H1 (cell line): ENCODE measurements around the gene ST6GALNAC3. TPM values are rescaled to one million over a fixed set of nuclear protein-coding genes. Genes with fewer than 3 reads are reported as not detected.
A peak's percentile ranks its signal among the peaks of the same experiment; 100 is the strongest.

Source experiments
- CTCF ChIA-PET: fragments of 300-600 bp; sonication (Branson Sonifier 250); formaldehyde crosslinking; loops from one replicate; lab custom pipeline; 2021; ENCODE audit not compliant: partially characterized antibody; lab: Charles Lee
- POLR2A ChIA-PET: fragments of 300-600 bp; sonication (Branson Sonifier 250); formaldehyde crosslinking; loops from one replicate; lab custom pipeline; 2021; ENCODE audit warnings: inconsistent platforms; ENCODE audit not compliant: partially characterized antibody; lab: Charles Lee
- DNase-seq, 2 experiments: peaks; one replicate each; pipeline versions ENCODE4 v3.0.0 to v3.0.0-alpha.2; 2010 to 2022; ENCODE audit warnings: low spot score in 2 of 2, low read depth in 1 of 2, mixed read lengths in 1 of 2
- FAIRE-seq: peaks from 2 replicates; lab custom pipeline; 2011; peaks lifted over from hg19 to GRCh38; lab: Jason Lieb, UNC
- H2AFZ ChIP-seq: 2 replicates; pipeline ENCODE4 v1.8.1; 2012; ENCODE audit warnings: low read length, inconsistent platforms
- H2AK5ac ChIP-seq: 2 replicates; pipeline ENCODE4 v1.6.1; 2013; ENCODE audit warnings: low read depth, low read length
- H2BK120ac ChIP-seq: replicated peaks from 2 replicates; pipeline ENCODE3; 2013; ENCODE audit warnings: low read depth, low read length, inconsistent platforms
- H2BK12ac ChIP-seq: 2 replicates; pipeline ENCODE4 v1.6.1; 2013; ENCODE audit warnings: low read depth, low read length
- H2BK15ac ChIP-seq: 2 replicates; pipeline ENCODE4 v1.6.1; 2013; ENCODE audit warnings: low read length
- H2BK20ac ChIP-seq: 2 replicates; pipeline ENCODE4 v1.6.1; 2013; ENCODE audit warnings: low read length
- H2BK5ac ChIP-seq: 2 replicates; pipeline ENCODE4 v1.6.1; 2013; ENCODE audit warnings: low read depth, low read length
- H3K14ac ChIP-seq: 2 replicates; pipeline ENCODE4 v1.6.1; 2013; ENCODE audit warnings: inconsistent platforms; ENCODE audit not compliant: insufficient read length
- H3K18ac ChIP-seq: 2 replicates; pipeline ENCODE4 v1.6.1; 2013; ENCODE audit warnings: low read length; ENCODE audit errors: extremely low read depth
- H3K23ac ChIP-seq: 2 replicates; pipeline ENCODE4 v1.6.1; 2013; ENCODE audit warnings: inconsistent platforms; ENCODE audit not compliant: insufficient read length
- H3K23me2 ChIP-seq: 2 replicates; pipeline ENCODE4 v1.6.1; 2013; ENCODE audit warnings: low read depth, low read length
- H3K27ac ChIP-seq: 2 replicates; pipeline ENCODE4 v1.6.1; 2011; ENCODE audit warnings: low read depth, low read length, inconsistent platforms
- H3K27me3 ChIP-seq, 4 experiments: replicated peaks in 1 of 4; 1 replicate in 1 of 4; 2 replicates in 3 of 4; pipeline versions ENCODE4 v1.6.1 to v1.8.1; 2011 to 2013; ENCODE audit warnings: low read length in 3 of 4, mild to moderate bottlenecking in 3 of 4, inconsistent platforms in 2 of 4, mixed read lengths in 2 of 4, moderate library complexity in 1 of 4; ENCODE audit not compliant: control insufficient read depth in 3 of 4, insufficient read depth in 3 of 4; ENCODE audit errors: extremely low read depth in 1 of 4
- H3K36me3 ChIP-seq, 4 experiments: 2 replicates each; pipeline versions ENCODE4 v1.6.1 to v1.8.1; 2011 to 2013; ENCODE audit warnings: mild to moderate bottlenecking in 4 of 4, low read length in 3 of 4, moderate library complexity in 2 of 4, control low read depth in 1 of 4, inconsistent platforms in 1 of 4; ENCODE audit not compliant: insufficient read depth in 4 of 4, control insufficient read depth in 2 of 4
- H3K4ac ChIP-seq: replicated peaks from 2 replicates; pipeline ENCODE3; 2013; ENCODE audit warnings: low read length, low read depth, mixed read lengths, inconsistent platforms; ENCODE audit not compliant: insufficient read length
- H3K4me1 ChIP-seq, 4 experiments: replicated peaks in 1 of 4; 1 replicate in 1 of 4; 2 replicates in 3 of 4; pipeline versions ENCODE4 v1.6.1 to v1.8.1; 2011 to 2013; ENCODE audit warnings: low read length in 3 of 4, inconsistent platforms in 2 of 4, mixed read lengths in 1 of 4; ENCODE audit not compliant: insufficient read depth in 4 of 4, control insufficient read depth in 3 of 4
- H3K4me2 ChIP-seq, 2 experiments: 2 replicates each; pipeline versions ENCODE4 v1.6.1 to v1.8.1; 2011 to 2013; ENCODE audit warnings: low read depth in 2 of 2, low read length in 2 of 2, control low read depth in 1 of 2, inconsistent platforms in 1 of 2, mild to moderate bottlenecking in 1 of 2; ENCODE audit not compliant: insufficient read depth in 1 of 2
- H3K4me3 ChIP-seq, 4 experiments: fragments of 200-600, 300-600 bp in 1 of 4; sonication (generic), shearing (Covaris generic), sonication (Bioruptor Twin) in 1 of 4; 2 replicates each; pipeline versions ENCODE4 v1.5.1 to v1.8.1; 2011 to 2016; ENCODE audit warnings: low read length in 4 of 4, low read depth in 3 of 4, control low read depth in 2 of 4, inconsistent platforms in 2 of 4, mild to moderate bottlenecking in 2 of 4, mixed read lengths in 1 of 4, moderate library complexity in 1 of 4; ENCODE audit not compliant: insufficient read depth in 2 of 4; ENCODE audit errors: extremely low read depth in 1 of 4
- H3K56ac ChIP-seq: replicated peaks from 2 replicates; pipeline ENCODE3; 2013; ENCODE audit warnings: low read depth, mild to moderate bottlenecking, mixed read lengths, low read length, inconsistent platforms; ENCODE audit not compliant: insufficient read length
- H3K79me1 ChIP-seq: 2 replicates; pipeline ENCODE4 v1.6.1; 2013; ENCODE audit warnings: low read depth, low read length, control low read depth
- H3K79me2 ChIP-seq, 2 experiments: 2 replicates each; pipeline versions ENCODE4 v1.6.1 to v1.8.1; 2012 to 2013; ENCODE audit warnings: low read length in 2 of 2, mild to moderate bottlenecking in 2 of 2, inconsistent platforms in 1 of 2; ENCODE audit not compliant: insufficient read depth in 2 of 2, control insufficient read depth in 1 of 2
- H3K9ac ChIP-seq, 4 experiments: replicated peaks in 1 of 4; 1 replicate in 1 of 4; 2 replicates in 3 of 4; pipeline versions ENCODE4 v1.6.1 to v1.8.1; 2011 to 2013; ENCODE audit warnings: low read depth in 3 of 4, low read length in 3 of 4, control low read depth in 2 of 4, mild to moderate bottlenecking in 2 of 4, moderate library complexity in 2 of 4, inconsistent platforms in 1 of 4; ENCODE audit errors: extremely low read depth in 1 of 4
- H3K9me3 ChIP-seq, 2 experiments: 2 replicates each; pipeline versions ENCODE4 v1.6.1 to v1.8.1; 2012 to 2013; ENCODE audit warnings: mild to moderate bottlenecking in 2 of 2, moderate library complexity in 2 of 2, control low read depth in 1 of 2, inconsistent platforms in 1 of 2, low read depth in 1 of 2, low read length in 1 of 2, mixed read lengths in 1 of 2; ENCODE audit not compliant: insufficient read depth in 2 of 2
- H4K20me1 ChIP-seq, 2 experiments: replicated peaks in 1 of 2; 2 replicates each; pipeline versions ENCODE3 to v1.8.1; 2011 to 2013; ENCODE audit warnings: inconsistent platforms in 2 of 2, low read length in 2 of 2, mild to moderate bottlenecking in 1 of 2; ENCODE audit not compliant: insufficient read depth in 2 of 2, control insufficient read depth in 1 of 2
- H4K5ac ChIP-seq: 2 replicates; pipeline ENCODE4 v1.6.1; 2013; ENCODE audit warnings: low read length, low read depth, mixed read lengths, inconsistent platforms; ENCODE audit not compliant: insufficient read length
- H4K8ac ChIP-seq: 2 replicates; pipeline ENCODE4 v1.8.0; 2013; ENCODE audit warnings: mild to moderate bottlenecking, moderate library complexity, low read length, inconsistent platforms; ENCODE audit not compliant: insufficient read depth; ENCODE audit errors: extremely low read depth
- H4K91ac ChIP-seq: replicated peaks from 2 replicates; pipeline ENCODE3; 2013; ENCODE audit warnings: low read length, mixed read lengths, inconsistent platforms; ENCODE audit not compliant: insufficient read length
- SIX5 ChIP-seq: IDR thresholded peaks from 2 replicates; pipeline ENCODE4 v1.6.1; 2011; ENCODE audit warnings: mild to moderate bottlenecking, low read depth, low read length
- TEAD4 ChIP-seq: IDR thresholded peaks from 2 replicates; pipeline ENCODE4 v1.6.1; 2012; ENCODE audit warnings: low read depth, low read length, inconsistent platforms, mixed read lengths
- WGBS, 2 experiments: shearing (Covaris generic) in 1 of 2; methylation state at CpG; one replicate each; pipeline versions ENCODE4 v1.1.6 to v1.1.7; 2013 to 2015; ENCODE audit warnings: low lambda C conversion rate in 2 of 2, mixed read lengths in 2 of 2, inconsistent platforms in 1 of 2, low coverage in 1 of 2, missing lambda C conversion rate in 1 of 2; ENCODE audit not compliant: insufficient replicate concordance in 2 of 2, insufficient coverage in 1 of 2, insufficient read length in 1 of 2; ENCODE audit errors: extremely low coverage in 1 of 2, missing lambda C conversion rate in 1 of 2; 5-methylcytosine and 5-hydroxymethylcytosine counted together
- polyA plus RNA-seq, 7 experiments: library from polyadenylated mRNA; depleted of rRNA in 3 of 7; stranded (reverse) in 5 of 7; unstranded in 2 of 7; fragments of >200 nt in 5 of 7; fragments of 200-250 nt in 2 of 7; gene quantifications; 1 replicate in 5 of 7; 2 replicates in 1 of 7; 4 replicates in 1 of 7; pipeline versions ENCODE4 v1.2.1 to v1.2.3, GENCODE V29; 2011 to 2013; ENCODE audit warnings: missing spikeins in 2 of 7, mixed read lengths in 2 of 7
- total RNA-seq: library from RNA; stranded (reverse); fragmentation: NEBNext Ultra II Directional; extraction: Animal tissue kit (Norgen Biotek cat#: 25700); gene quantifications from 2 replicates; pipeline ENCODE4 v1.2.1, GENCODE V29; 2021

Gene ST6GALNAC3
- total and polyA plus RNA-seq, 2 of the 8 experiments (the other 6 are each of a cell fraction or from before 2014, with no cell fraction given), result 4.9 to 19.0 TPM

GRCh38 chr1:76129731-76130130 lies 55.2 kb downstream of the ST6GALNAC3 start:
- no peak overlapping the region for H2AFZ ChIP-seq
- no peak overlapping the region for H3K14ac ChIP-seq
- no peak overlapping the region for H4K91ac ChIP-seq
- no peak overlapping the region for H2BK15ac ChIP-seq
- no peak for FAIRE-seq
- ChIA-PET CTCF (interaction anchor here (1.8 kb wide), 1 partner anchor 14 kb away, joined by 5 read pairs; no protein-coding TSS in a partner anchor), POLR2A (interaction anchor here (0.5 kb wide), 1 partner anchor 1556 kb away, joined by 4 read pairs; no protein-coding TSS in a partner anchor)
- no peaks in the 10 kb centered on the region for H3K36me3 ChIP-seq
- H3K79me1 ChIP-seq, result no peaks in the 10 kb centered on the region
- no peak overlapping the region for H3K56ac ChIP-seq
- H3K9ac ChIP-seq, result no peak overlapping the region
- H3K4me2 ChIP-seq, result no peak overlapping the region
- H2BK120ac ChIP-seq, result no peak overlapping the region
- H2BK20ac ChIP-seq, result no peak overlapping the region
- TF ChIP-seq SIX5 (no peak), TEAD4 (peak; percentile 31; the same call in 1 of the 2 replicates)
- H3K18ac ChIP-seq, result no peak overlapping the region
- no peak overlapping the region for H2AK5ac ChIP-seq
- no peaks in the 10 kb centered on the region for H3K27me3 ChIP-seq
- H3K4ac ChIP-seq, result no peak overlapping the region
- no peak overlapping the region for H4K8ac ChIP-seq
- no peak overlapping the region for H2BK12ac ChIP-seq
- H3K27ac ChIP-seq, result no peak overlapping the region
- H3K4me3 ChIP-seq, result no peak overlapping the region
- no peak overlapping the region for H4K5ac ChIP-seq
- no peaks in the 10 kb centered on the region; a peak in 2 of 4 replicates for H3K79me2 ChIP-seq
- 83% methylated on average over 6 of the region's 6 CpGs; no CpG with 5 or more reads in 1 of the 2 experiments for WGBS, 2 experiments
- H3K9me3 ChIP-seq, result no peaks in the 10 kb centered on the region
- no peaks in the 10 kb centered on the region for H4K20me1 ChIP-seq
- no peak overlapping the region for H2BK5ac ChIP-seq
- no peak overlapping the region for H3K23ac ChIP-seq
- DNase-seq, result no peak
- peaks cover 0 to 3% (median 0%) of the 10 kb centered on the region in 4 experiments; a peak in 2 of 7 replicates for H3K4me1 ChIP-seq
- H3K23me2 ChIP-seq, result no peaks in the 10 kb centered on the region
